H1 (cell line): ENCODE data around the gene PC. TPM values are rescaled to one million over a fixed set of nuclear protein-coding genes. Genes with fewer than 3 reads are reported as not detected.

Experiments used
- GABPA ChIP-seq: IDR thresholded peaks from 2 replicates; pipeline ENCODE4 v1.6.1; 2011; ENCODE audit warnings: mild to moderate bottlenecking, low read length, moderate library complexity, borderline replicate concordance; ENCODE audit not compliant: insufficient read depth
- polyA plus RNA-seq, 7 experiments: library from polyadenylated mRNA; depleted of rRNA in 3 of 7; stranded (reverse) in 5 of 7; unstranded in 2 of 7; fragments of >200 nt in 5 of 7; fragments of 200-250 nt in 2 of 7; gene quantifications; 1 replicate in 5 of 7; 2 replicates in 1 of 7; 4 replicates in 1 of 7; pipeline versions ENCODE4 v1.2.1 to v1.2.3, GENCODE V29; 2011 to 2013; ENCODE audit warnings: missing spikeins in 2 of 7, mixed read lengths in 2 of 7
- total RNA-seq: library from RNA; stranded (reverse); fragmentation: NEBNext Ultra II Directional; extraction: Animal tissue kit (Norgen Biotek cat#: 25700); gene quantifications from 2 replicates; pipeline ENCODE4 v1.2.1, GENCODE V29; 2021

The PC gene
- total and polyA plus RNA-seq, 2 of the 8 experiments (the other 6 are each of a cell fraction or from before 2014, with no cell fraction given), result 11.5 to 27.5 TPM

DNA sequence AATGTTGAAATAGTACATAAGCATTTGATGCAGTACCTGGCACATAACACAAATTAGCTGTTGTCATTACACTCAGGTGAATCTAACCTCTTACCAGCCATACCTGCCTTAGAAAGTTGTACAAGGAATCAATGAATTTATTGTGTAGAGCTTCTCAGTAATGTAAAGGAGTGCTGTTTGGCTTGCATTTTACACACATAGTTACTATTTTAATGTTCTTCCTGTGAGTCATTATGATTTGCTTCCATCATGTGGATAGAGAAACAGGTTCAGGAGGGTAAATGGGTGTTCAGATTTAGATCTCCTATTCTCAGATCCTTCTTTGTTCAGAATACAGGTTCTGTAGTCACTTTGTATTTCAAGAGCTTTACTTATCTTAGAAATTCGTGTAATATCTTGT is 142.5 kb downstream of the PC start (continued):
- TF ChIP-seq GABPA, result no peak
